Measurements from ENCODE around the gene F12.

The F12 gene

DNA sequence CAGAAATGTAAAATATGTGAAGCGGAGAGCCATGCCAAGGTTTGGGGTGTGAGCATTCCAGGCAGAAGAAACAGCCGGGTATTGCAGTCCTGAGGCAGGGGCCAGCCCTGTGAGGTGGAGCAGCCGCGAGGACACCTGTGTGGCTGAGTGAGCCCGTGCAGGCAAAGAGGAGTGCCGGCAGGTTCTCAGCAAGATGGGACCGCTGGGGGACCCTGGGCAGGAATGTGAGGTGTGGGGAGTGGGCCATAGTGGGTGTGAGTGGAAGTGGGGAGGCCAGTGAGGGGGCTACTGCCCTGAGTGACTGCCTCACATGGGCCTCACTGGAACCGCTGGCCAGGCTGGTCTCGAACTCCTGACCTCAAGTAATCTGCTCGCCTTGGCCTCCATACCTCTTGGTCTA is 29.1 kb upstream of the F12 start:
- no peaks in the 10 kb centered on the region for H3K79me2 ChIP-seq (ENCODE audit: insufficient read depth, low read depth)
- H4K20me1 ChIP-seq (ENCODE audit: insufficient read depth), result no peaks in the 10 kb centered on the region
- H3K9ac ChIP-seq, result no peak overlapping the region
- H3K27me3 ChIP-seq (ENCODE audit: insufficient read depth, low read depth), result no peaks in the 10 kb centered on the region
- no peaks in the 10 kb centered on the region for H3K36me3 ChIP-seq (ENCODE audit: insufficient read depth)
- H3K4me1 ChIP-seq (ENCODE audit: low read depth, poor library complexity, severe bottlenecking), result peaks cover under 1% of the 10 kb centered on the region
- TF ChIP-seq CTCF (conservative IDR thresholded peaks at IDR 0.05; ENCODE audit: low read depth, low read length), result no peak
- H3K4me2 ChIP-seq, result no peak overlapping the region
- no peak overlapping the region for H3K27ac ChIP-seq
- no peak overlapping the region for H2AFZ ChIP-seq (ENCODE audit: low read depth)
- no peak overlapping the region for H3K4me3 ChIP-seq (IDR thresholded peaks at IDR 0.05; ENCODE audit: insufficient read depth, low read depth, low read length)

DNA sequence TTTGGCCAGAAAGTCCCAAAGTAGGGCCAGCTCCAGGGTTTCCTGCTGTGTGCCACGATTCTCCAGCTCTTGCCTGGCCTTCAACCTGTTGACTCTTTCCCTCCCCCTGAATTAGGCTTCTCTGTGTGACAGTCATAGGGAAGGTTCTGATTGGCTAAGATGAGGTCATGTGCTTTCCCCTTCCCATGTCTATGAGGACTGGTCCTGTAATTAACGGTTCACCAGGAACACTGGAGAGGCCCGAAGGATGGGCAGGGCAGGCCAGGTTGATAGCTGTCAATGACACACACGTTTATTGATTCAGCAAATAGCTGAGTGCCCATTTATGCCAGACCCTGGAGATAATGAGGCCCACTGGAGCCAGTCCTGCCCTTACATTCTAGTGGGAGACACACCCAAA is 28.3 kb upstream of the F12 start:
- H3K4me1 ChIP-seq (ENCODE audit: low read depth, poor library complexity, severe bottlenecking), result peaks cover 4% of the 10 kb centered on the region
- no peak overlapping the region for H2AFZ ChIP-seq (ENCODE audit: low read depth)
- no peaks in the 10 kb centered on the region for H3K36me3 ChIP-seq (ENCODE audit: insufficient read depth)
- no peaks in the 10 kb centered on the region for H3K27me3 ChIP-seq (ENCODE audit: insufficient read depth, low read depth)
- no peak overlapping the region for H3K4me2 ChIP-seq
- H4K20me1 ChIP-seq (ENCODE audit: insufficient read depth), result no peaks in the 10 kb centered on the region
- no peak overlapping the region for H3K4me3 ChIP-seq (IDR thresholded peaks at IDR 0.05; ENCODE audit: insufficient read depth, low read depth, low read length)
- no peak overlapping the region for H3K9ac ChIP-seq
- no peak for TF ChIP-seq CTCF (conservative IDR thresholded peaks at IDR 0.05; ENCODE audit: low read depth, low read length)
- no peaks in the 10 kb centered on the region for H3K79me2 ChIP-seq (ENCODE audit: insufficient read depth, low read depth)
- H3K27ac ChIP-seq, result no peak overlapping the region

- Histone ChIP-seq H3K27ac (no peak overlapping the region), H4K20me1 (ENCODE audit: insufficient read depth) (no peaks in the 10 kb centered on the region), H3K27me3 (ENCODE audit: insufficient read depth, low read depth) (no peaks in the 10 kb centered on the region), H3K79me2 (ENCODE audit: insufficient read depth, low read depth) (no peaks in the 10 kb centered on the region), H3K9ac (no peak overlapping the region), H3K36me3 (ENCODE audit: insufficient read depth) (no peaks in the 10 kb centered on the region), H2AFZ (ENCODE audit: low read depth) (no peak overlapping the region), H3K4me1 (ENCODE audit: low read depth, poor library complexity, severe bottlenecking) (peaks cover 19% of the 10 kb centered on the region), H3K4me2 (no peak overlapping the region), H3K4me3 (IDR thresholded peaks at IDR 0.05; ENCODE audit: insufficient read depth, low read depth, low read length) (no peak overlapping the region)
- no peak for TF ChIP-seq CTCF (conservative IDR thresholded peaks at IDR 0.05; ENCODE audit: low read depth, low read length)
Observed at GRCh38 chr5:177435847-177436536, 26.6 kb upstream of the F12 start.

DNA sequence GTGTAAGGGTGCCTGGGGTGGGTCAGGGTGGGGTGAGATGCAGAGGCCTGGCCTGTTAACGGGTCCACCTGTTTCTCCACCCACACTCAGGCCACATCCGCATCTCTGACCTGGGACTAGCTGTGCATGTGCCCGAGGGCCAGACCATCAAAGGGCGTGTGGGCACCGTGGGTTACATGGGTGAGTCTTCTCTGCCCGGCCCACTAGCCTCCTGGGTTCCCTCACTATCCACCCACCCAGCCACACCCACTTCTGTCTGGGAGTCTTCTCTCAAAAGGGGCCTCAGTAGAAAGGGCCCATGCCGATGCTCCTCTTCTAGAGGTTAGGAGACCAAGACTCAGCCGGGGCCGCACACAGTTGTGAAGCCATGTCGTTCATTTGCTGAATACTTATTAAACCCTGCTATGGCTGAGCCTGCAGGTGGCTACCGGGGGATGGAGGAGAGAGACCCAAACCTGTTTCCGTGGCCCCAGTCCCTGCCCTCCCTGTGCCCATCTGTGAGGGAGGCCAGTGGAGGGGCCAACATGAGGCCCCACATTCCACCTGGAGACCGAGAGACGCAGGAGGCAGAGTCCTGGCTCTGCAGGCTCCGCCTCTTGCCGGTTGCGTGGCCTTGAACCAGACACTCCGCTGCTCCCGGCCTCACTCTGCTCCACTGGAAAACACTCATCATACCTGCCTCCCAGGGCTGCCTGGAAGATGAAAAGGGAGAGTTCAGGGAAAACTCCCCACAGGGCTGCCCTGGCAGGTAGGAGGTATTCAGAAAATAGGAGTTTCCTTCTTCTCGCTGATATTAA is 25.8 kb upstream of the F12 start:
- Histone ChIP-seq H3K4me3 (IDR thresholded peaks at IDR 0.05; ENCODE audit: insufficient read depth, low read depth, low read length) (no peak overlapping the region), H3K36me3 (ENCODE audit: insufficient read depth) (no peaks in the 10 kb centered on the region), H3K9ac (no peak overlapping the region), H3K4me1 (ENCODE audit: low read depth, poor library complexity, severe bottlenecking) (peaks cover 28% of the 10 kb centered on the region), H3K27ac (no peak overlapping the region), H3K27me3 (ENCODE audit: insufficient read depth, low read depth) (no peaks in the 10 kb centered on the region), H4K20me1 (ENCODE audit: insufficient read depth) (no peaks in the 10 kb centered on the region), H3K79me2 (ENCODE audit: insufficient read depth, low read depth) (no peaks in the 10 kb centered on the region), H2AFZ (ENCODE audit: low read depth) (no peak overlapping the region), H3K4me2 (no peak overlapping the region)
- no peak for TF ChIP-seq CTCF (conservative IDR thresholded peaks at IDR 0.05; ENCODE audit: low read depth, low read length)

All from KMS-11 (cell line).